Stimulated activated naive B cell treated with anti-CD40 and anti-IgM and Interleukin-4, amounts not matched to agents 10 μg/mL and 1 μg/mL and 100 μg/mL, for 72 hours (primary cell): Measurements from ENCODE around the gene NUDCD2.

Source experiments
- ATAC-seq, 2 donors: fragments of 150-1000 bp; cut with Tn5 transposase; replicated peaks; 2 replicates each; pipeline ENCODE4 v1.10.0; 2021; ENCODE audit warnings: moderate library complexity in 1 of 2
- DNase-seq: peaks from one replicate; pipeline ENCODE4 v3.0.0; 2021
- H3K27ac Mint-ChIP-seq: one replicate; pipeline ENCODE4 v1.8.0; 2022; ENCODE audit warnings: mild to moderate bottlenecking, mixed read lengths
- H3K27me3 Mint-ChIP-seq, 2 donors: one replicate each; pipeline ENCODE4 v1.8.0; 2022; ENCODE audit warnings: mixed read lengths in 2 of 2
- H3K36me3 Mint-ChIP-seq, 2 donors: one replicate each; pipeline ENCODE4 v1.8.0; 2022; ENCODE audit warnings: mixed read lengths in 2 of 2, mild to moderate bottlenecking in 1 of 2
- H3K4me1 Mint-ChIP-seq, 2 donors: one replicate each; pipeline ENCODE4 v1.8.0; 2022; ENCODE audit warnings: mixed read lengths in 2 of 2, mild to moderate bottlenecking in 1 of 2
- H3K4me3 Mint-ChIP-seq, 2 donors: one replicate each; pipeline ENCODE4 v1.8.0; 2022; ENCODE audit warnings: mild to moderate bottlenecking in 2 of 2, mixed read lengths in 2 of 2, moderate library complexity in 1 of 2
- H3K9me3 Mint-ChIP-seq, 2 donors: one replicate each; pipeline ENCODE4 v1.8.0; 2022; ENCODE audit warnings: mixed read lengths in 2 of 2, mild to moderate bottlenecking in 1 of 2

The NUDCD2 gene

DNA sequence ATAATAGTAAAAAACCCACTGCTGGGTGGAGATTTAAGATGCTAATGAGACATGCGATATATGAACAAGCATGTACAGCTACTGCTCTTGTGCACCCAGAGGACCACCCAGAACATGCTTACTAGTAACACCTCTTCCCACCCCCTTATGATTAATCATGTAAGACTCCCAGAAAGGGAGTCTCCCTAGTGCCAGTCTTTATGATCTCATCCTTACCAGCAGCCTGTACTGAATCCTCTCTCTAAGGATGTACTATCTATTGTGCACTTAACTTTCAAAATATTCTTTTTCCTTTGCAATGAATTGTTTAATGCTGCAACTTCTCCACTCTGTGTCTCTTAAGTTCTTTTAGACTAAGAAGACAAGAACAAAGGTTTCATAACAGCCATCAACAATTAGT, 36.4 kb upstream of the NUDCD2 start:
- Mint-ChIP-seq H3K27me3 (no peaks in the 10 kb centered on the region), H3K4me1 (no peaks in the 10 kb centered on the region), H3K36me3 (peaks cover 1 to 2% of the 10 kb centered on the region in 2 donors), H3K9me3 (no peaks in the 10 kb centered on the region), H3K27ac (no peak overlapping the region), H3K4me3 (no peak overlapping the region)
- DNase-seq (no peak), ATAC-seq (no peak)

DNA sequence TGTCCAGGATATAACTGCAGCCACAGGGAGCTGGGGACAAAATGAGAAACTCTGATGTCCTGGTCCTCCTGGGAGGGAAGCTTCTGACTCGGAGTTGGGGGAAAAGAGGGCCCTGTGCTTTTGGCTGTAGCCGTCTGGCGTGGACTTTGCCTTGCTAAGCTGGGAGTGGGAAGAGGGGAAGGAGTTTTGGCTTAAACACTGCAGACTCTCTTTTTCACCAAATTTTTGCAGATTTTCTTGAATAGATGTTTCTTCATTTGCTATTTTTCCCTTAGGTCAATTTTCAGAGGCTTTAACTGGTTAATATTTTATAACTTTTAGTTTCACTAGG, 29.8 kb upstream of the NUDCD2 start:
- Mint-ChIP-seq H3K4me3 (no peak overlapping the region), H3K9me3 (no peaks in the 10 kb centered on the region), H3K27me3 (no peaks in the 10 kb centered on the region), H3K27ac (no peak overlapping the region), H3K4me1 (no peaks in the 10 kb centered on the region), H3K36me3 (peaks cover 6 to 7% of the 10 kb centered on the region in 2 donors)
- no peak for ATAC-seq
- no peak for DNase-seq

DNA sequence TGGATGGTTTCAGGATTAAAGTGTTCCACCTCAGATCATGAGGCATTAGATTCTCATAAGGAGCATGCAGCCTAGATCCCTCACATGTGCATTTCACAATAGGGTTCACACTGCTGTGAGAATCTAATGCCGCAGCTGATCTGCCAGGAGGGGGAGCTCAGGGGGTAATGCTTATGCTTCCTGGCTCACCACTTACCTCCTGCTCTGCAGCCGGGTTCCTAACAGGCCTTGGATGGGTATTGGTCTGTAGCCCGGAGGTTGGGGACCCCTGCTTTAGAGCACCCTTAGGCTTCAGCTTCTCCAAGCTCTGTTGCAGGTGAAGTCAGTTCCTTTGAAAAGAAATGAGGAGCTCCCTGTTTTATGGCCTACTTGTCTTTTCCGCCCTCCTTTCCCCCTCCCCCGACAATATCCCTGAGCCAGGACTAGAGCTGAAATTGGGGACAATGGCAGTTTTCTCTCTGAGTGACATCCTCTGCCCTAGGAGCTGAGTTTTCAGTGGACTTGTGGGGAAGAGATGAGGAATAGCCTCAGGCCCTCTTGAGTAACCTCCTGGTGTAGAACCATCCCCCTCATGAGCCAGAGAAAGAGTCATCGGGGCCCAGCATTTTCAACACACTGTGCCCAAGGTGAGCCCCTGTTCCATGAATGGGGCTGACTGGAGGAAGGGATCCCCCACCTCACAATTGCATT, 29.3 kb upstream of the NUDCD2 start:
- H3K4me1 Mint-ChIP-seq = no peaks in the 10 kb centered on the region
- H3K27me3 Mint-ChIP-seq = no peaks in the 10 kb centered on the region
- H3K9me3 Mint-ChIP-seq = no peaks in the 10 kb centered on the region
- no peak overlapping the region for H3K27ac Mint-ChIP-seq
- no peak overlapping the region for H3K4me3 Mint-ChIP-seq
- ATAC-seq = peak in 1 of 2 donors; percentile 29
- H3K36me3 Mint-ChIP-seq = peaks cover 6 to 7% of the 10 kb centered on the region in 2 donors
- no peak for DNase-seq

DNA sequence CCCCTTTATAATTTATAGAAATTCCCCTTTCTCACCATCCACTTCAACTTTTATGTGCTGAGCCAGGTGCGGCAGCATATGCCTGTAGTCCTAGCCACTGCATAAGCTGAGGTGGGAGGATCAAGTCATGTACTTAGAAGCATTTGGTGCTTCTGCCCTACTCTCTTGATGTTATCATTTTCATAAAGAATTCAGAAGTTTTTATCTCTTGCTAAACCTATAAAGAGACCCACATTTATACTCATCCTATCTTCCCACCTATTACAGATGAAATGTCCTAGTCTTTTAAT, 19.0 kb upstream of the NUDCD2 start:
- H3K4me3 Mint-ChIP-seq = no peak overlapping the region
- H3K9me3 Mint-ChIP-seq = no peaks in the 10 kb centered on the region
- H3K36me3 Mint-ChIP-seq = peaks cover 6 to 8% of the 10 kb centered on the region in 2 donors
- no peaks in the 10 kb centered on the region for H3K4me1 Mint-ChIP-seq
- DNase-seq (no peak), ATAC-seq (no peak)
- H3K27me3 Mint-ChIP-seq = no peaks in the 10 kb centered on the region
- no peak overlapping the region for H3K27ac Mint-ChIP-seq

- H3K4me1 Mint-ChIP-seq = no peaks in the 10 kb centered on the region
- H3K27ac Mint-ChIP-seq = no peak overlapping the region
- H3K9me3 Mint-ChIP-seq = no peaks in the 10 kb centered on the region
- no peak overlapping the region for H3K4me3 Mint-ChIP-seq
- peaks cover 6 to 8% of the 10 kb centered on the region in 2 donors for H3K36me3 Mint-ChIP-seq
- ATAC-seq (no peak), DNase-seq (no peak)
- no peaks in the 10 kb centered on the region for H3K27me3 Mint-ChIP-seq
Measured at GRCh38 chr5:163478126-163478981, 18.5 kb upstream of the NUDCD2 start.

GRCh38 chr5:163475411-163475810, 15.5 kb upstream of the NUDCD2 start:
- no peak overlapping the region for H3K27ac Mint-ChIP-seq
- H3K9me3 Mint-ChIP-seq = no peaks in the 10 kb centered on the region
- no peaks in the 10 kb centered on the region for H3K4me1 Mint-ChIP-seq
- H3K4me3 Mint-ChIP-seq = no peak overlapping the region
- no peaks in the 10 kb centered on the region for H3K27me3 Mint-ChIP-seq
- H3K36me3 Mint-ChIP-seq = peaks cover 4 to 8% of the 10 kb centered on the region in 2 donors
- ATAC-seq (no peak), DNase-seq (no peak)

DNA sequence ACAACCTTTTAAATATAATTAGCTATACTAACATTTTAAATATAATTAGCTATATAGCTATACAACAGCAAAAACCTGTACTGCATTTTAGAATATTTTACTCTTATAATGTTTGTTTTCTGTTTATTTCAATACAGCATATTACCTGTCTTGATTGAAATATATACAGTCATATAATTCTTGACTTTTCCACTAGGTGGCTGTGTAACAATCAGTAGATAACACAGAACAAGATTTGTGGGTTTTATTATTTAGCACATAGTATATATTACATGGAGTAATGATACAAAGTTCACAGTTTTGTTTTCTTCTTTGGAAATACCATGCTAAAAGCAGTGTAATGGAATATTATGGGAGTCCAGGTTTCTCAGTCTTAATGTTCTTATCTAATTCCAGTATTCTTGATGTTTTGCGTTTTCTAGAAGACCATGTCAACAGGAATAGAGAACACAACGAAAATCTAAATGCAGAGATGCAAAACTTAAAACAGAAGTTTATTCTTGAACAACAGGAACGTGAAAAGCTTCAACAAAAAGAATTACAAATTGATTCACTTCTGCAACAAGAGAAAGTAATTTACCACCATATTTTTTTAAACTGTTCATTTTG, 13.8 kb upstream of the NUDCD2 start:
- H3K27me3 Mint-ChIP-seq = no peaks in the 10 kb centered on the region

DNA sequence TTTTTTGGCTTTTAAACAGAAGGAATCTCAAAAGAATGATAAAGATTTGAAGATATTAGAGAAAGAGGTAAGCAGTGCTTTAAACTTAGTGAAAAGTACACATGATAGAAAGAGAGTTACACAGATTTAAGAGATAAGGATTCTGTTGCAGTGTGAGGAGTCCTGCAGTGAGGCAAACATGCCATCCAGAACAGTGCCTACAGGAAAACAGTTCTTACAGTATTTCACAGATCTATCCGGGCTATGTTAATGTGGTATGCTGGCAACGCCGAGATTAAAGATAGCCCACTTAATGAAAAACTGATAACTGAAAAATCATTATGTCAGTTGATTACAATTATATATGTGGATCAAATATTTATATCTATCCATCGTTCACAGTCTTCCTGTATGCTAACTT, 7.8 kb upstream of the NUDCD2 start:
- H3K4me3 Mint-ChIP-seq = no peak overlapping the region
- no peaks in the 10 kb centered on the region for H3K9me3 Mint-ChIP-seq
- DNase-seq (no peak), ATAC-seq (no peak)
- H3K36me3 Mint-ChIP-seq = peaks cover 5 to 7% of the 10 kb centered on the region in 2 donors
- no peak overlapping the region for H3K27ac Mint-ChIP-seq
- H3K4me1 Mint-ChIP-seq = no peaks in the 10 kb centered on the region
- H3K27me3 Mint-ChIP-seq = no peaks in the 10 kb centered on the region

More for the DNA sequence above, 13.8 kb upstream of the NUDCD2 start:
- Mint-ChIP-seq H3K4me1 (no peaks in the 10 kb centered on the region), H3K27ac (no peak overlapping the region), H3K9me3 (no peaks in the 10 kb centered on the region), H3K36me3 (peaks cover 8 to 9% of the 10 kb centered on the region in 2 donors), H3K4me3 (no peak overlapping the region)
- ATAC-seq = peak in 1 of 2 donors; percentile 56
- no peak for DNase-seq

GRCh38 chr5:163463063-163463435, 3.1 kb upstream of the NUDCD2 start:
- Mint-ChIP-seq H3K4me1 (peaks cover 2 to 14% of the 10 kb centered on the region in 2 donors), H3K27me3 (no peaks in the 10 kb centered on the region), H3K4me3 (no peak overlapping the region), H3K36me3 (peaks cover 2 to 7% of the 10 kb centered on the region in 2 donors), H3K9me3 (no peaks in the 10 kb centered on the region), H3K27ac (no peak overlapping the region)
- no peak for DNase-seq
- ATAC-seq = no peak

- H3K4me1 Mint-ChIP-seq = peaks cover 6 to 35% of the 10 kb centered on the region in 2 donors
Measured at GRCh38 chr5:163460562-163461171, 765 bp upstream of the NUDCD2 start, which contains the start of gene HMMR. Gene HMMR (plus strand): TSS chr5:163460632. CDS start chr5:163460693, 61 bp downstream.

GRCh38 chr5:163459462-163459818, 462 bp downstream of the NUDCD2 start:
- H3K27ac Mint-ChIP-seq = peak overlapping the region; percentile 99
- H3K36me3 Mint-ChIP-seq = peaks cover 17 to 33% of the 10 kb centered on the region in 2 donors
- ATAC-seq (peak; percentile 3 to 7), DNase-seq (no peak)
- peak overlapping the region; percentile 95 to 98 for H3K4me3 Mint-ChIP-seq
- no peaks in the 10 kb centered on the region for H3K9me3 Mint-ChIP-seq
- H3K27me3 Mint-ChIP-seq = no peaks in the 10 kb centered on the region
- peaks cover 7 to 37% of the 10 kb centered on the region in 2 donors for H3K4me1 Mint-ChIP-seq

More at GRCh38 chr5:163460562-163461171, 765 bp upstream of the NUDCD2 start, which contains the start of gene HMMR:
- peak; percentile 2 to 3 for ATAC-seq
- no peaks in the 10 kb centered on the region for H3K27me3 Mint-ChIP-seq
- peaks cover 7 to 25% of the 10 kb centered on the region in 2 donors for H3K36me3 Mint-ChIP-seq
- peak within 1 kb of the TSS; percentile 95 to 98 for H3K4me3 Mint-ChIP-seq
- H3K9me3 Mint-ChIP-seq = no peaks in the 10 kb centered on the region
- no peak for DNase-seq
- peak within 1 kb of the TSS; percentile 99 for H3K27ac Mint-ChIP-seq

DNA sequence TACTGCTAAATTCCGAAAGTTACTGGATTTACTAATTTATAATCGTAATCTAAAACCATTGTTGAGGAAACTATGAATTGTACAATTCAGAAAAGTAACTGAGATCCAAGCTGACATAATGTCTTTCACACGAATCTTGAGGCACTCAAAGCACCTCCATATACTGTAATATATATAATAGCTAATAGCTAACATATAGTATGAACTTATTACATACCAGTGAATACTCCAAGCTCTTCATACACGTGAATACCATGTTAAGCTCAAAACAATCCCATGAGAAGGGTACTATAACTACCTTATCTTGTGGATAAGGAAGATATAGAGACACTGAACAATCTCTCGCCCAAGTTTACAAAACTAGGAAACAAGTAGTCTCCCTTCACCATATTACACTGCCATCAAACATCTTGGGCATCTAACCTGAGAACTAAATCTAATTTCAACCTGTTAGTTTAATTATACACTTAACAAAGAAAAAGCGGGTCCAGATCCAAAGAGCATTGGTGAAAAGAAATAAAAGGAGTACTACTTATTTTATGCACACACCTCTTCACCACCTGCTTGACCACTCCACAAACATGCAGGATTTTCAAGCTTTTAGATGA, 1.0 kb downstream of the NUDCD2 start:
- Mint-ChIP-seq H3K36me3 (peaks cover 17 to 36% of the 10 kb centered on the region in 2 donors), H3K27ac (peak overlapping the region; percentile 99), H3K4me3 (peak overlapping the region; percentile 95 to 98), H3K27me3 (no peaks in the 10 kb centered on the region), H3K9me3 (no peaks in the 10 kb centered on the region), H3K4me1 (peaks cover 7 to 37% of the 10 kb centered on the region in 2 donors)
- ATAC-seq (no peak), DNase-seq (no peak)

DNA sequence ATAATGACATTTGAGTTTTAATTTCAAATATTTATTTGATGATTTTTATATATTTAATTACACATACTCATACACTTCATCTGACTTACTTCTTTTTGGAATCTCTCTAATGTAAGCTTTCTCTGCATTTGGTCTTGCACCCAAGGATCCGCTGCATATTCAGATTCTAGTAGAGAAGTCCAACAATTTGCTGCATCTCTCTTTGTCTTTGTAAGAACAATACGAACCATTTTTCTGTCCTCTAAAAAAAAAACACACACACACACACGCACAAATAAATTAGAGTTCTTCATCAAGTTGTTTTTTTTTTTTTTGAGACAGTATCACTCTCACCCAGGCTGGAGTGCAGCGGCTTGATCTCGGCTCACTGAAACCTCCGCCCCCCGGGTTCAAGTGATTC, 3.1 kb downstream of the NUDCD2 start:
- H3K4me1 Mint-ChIP-seq = peaks cover 7 to 37% of the 10 kb centered on the region in 2 donors
- peaks cover 17 to 40% of the 10 kb centered on the region in 2 donors for H3K36me3 Mint-ChIP-seq

GRCh38 chr5:163456029-163456589, 3.8 kb downstream of the NUDCD2 start:
- H3K9me3 Mint-ChIP-seq = no peaks in the 10 kb centered on the region
- no peaks in the 10 kb centered on the region for H3K27me3 Mint-ChIP-seq
- no peak for ATAC-seq
- DNase-seq = no peak
- no peak overlapping the region for H3K4me3 Mint-ChIP-seq
- H3K4me1 Mint-ChIP-seq = peaks cover 7 to 37% of the 10 kb centered on the region in 2 donors
- no peak overlapping the region for H3K27ac Mint-ChIP-seq
- peaks cover 19 to 46% of the 10 kb centered on the region in 2 donors for H3K36me3 Mint-ChIP-seq

More for the DNA sequence above, 3.1 kb downstream of the NUDCD2 start:
- Mint-ChIP-seq H3K4me3 (no peak overlapping the region), H3K27ac (no peak overlapping the region), H3K27me3 (no peaks in the 10 kb centered on the region), H3K9me3 (no peaks in the 10 kb centered on the region)
- no peak for ATAC-seq
- DNase-seq = no peak
